Measurements from ENCODE around the gene DZIP1. TPM values are rescaled to one million over a fixed set of nuclear protein-coding genes. Genes with fewer than 3 reads are reported as not detected.

Gene DZIP1
- total RNA-seq, 1 donor, result not detected

GRCh38 chr13:95553581-95554385 is 90.7 kb downstream of the DZIP1 start:
- H3K27me3 ChIP-seq (ENCODE audit: insufficient read depth, low read length), result peaks cover 30% of the 10 kb centered on the region
- no peaks in the 10 kb centered on the region for H3K9me3 ChIP-seq (ENCODE audit: low read depth, low read length)
- H3K4me3 ChIP-seq (ENCODE audit: low read length), result no peak overlapping the region
- peaks cover 22% of the 10 kb centered on the region for H3K4me1 ChIP-seq (ENCODE audit: insufficient read depth, low read length)

DNA sequence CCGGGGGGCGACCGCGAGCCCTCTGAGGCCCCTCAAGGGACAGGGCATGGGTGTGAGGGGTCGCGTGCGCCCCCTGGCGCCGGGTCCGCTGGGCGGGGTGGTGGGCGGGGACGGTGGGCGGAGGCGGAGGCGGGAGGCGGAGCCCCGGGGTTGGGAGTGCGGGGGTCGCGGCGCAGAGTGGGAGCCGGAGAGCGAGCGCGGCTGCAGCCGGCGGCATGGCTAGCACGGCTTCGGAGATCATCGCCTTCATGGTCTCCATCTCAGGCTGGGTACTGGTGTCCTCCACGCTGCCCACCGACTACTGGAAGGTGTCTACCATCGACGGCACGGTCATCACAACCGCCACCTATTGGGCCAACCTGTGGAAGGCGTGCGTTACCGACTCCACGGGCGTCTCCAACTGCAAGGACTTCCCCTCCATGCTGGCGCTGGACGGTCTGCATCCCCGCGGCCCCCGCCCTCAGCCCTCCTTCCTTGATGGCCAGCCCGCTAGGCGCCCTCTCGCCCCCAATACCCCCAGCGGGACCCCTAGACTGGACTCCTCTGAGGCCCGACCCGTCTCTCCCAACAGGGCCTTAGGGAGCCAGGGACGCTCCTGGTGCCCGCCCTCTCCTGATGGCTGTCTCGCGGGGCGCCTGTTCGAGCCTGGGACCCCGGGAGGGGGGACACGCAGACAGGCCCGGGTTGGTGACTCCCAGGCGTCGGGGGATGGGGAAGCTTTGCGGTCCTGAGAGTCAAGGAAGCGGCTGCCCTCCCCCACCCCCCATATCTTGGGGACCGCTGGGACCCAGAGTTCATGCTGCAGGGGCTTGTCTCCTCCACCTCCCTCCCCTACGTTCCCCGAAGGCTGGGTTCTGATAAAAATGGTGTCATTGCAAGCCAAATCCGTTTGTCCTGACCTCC is 91.7 kb downstream of the DZIP1 start, which contains the start of gene CLDN10:
CLDN10 (plus strand) TSS at position 182 of the 903 bp plus-strand sequence; CDS start at position 216, 34 bp downstream.
- Histone ChIP-seq H3K9me3 (ENCODE audit: low read depth, low read length) (no peaks in the 10 kb centered on the region), H3K4me3 (ENCODE audit: low read length) (no peak within 1 kb of the TSS), H3K27me3 (ENCODE audit: insufficient read depth, low read length) (peaks cover 30% of the 10 kb centered on the region)

GRCh38 chr13:95552208-95552538 is 92.3 kb downstream of the DZIP1 start:
- Histone ChIP-seq H3K27me3 (ENCODE audit: insufficient read depth, low read length) (peaks cover 30% of the 10 kb centered on the region), H3K4me3 (ENCODE audit: low read length) (no peak overlapping the region), H3K4me1 (ENCODE audit: insufficient read depth, low read length) (peaks cover 22% of the 10 kb centered on the region), H3K9me3 (ENCODE audit: low read depth, low read length) (no peaks in the 10 kb centered on the region)

More for the DNA sequence above, 91.7 kb downstream of the DZIP1 start, which contains the start of gene CLDN10:
- peaks cover 22% of the 10 kb centered on the region for H3K4me1 ChIP-seq (ENCODE audit: insufficient read depth, low read length)

GRCh38 chr13:95547531-95548167 is 96.9 kb downstream of the DZIP1 start:
- peaks cover 12% of the 10 kb centered on the region for H3K27me3 ChIP-seq (ENCODE audit: insufficient read depth, low read length)
- H3K4me1 ChIP-seq (ENCODE audit: insufficient read depth, low read length), result peaks cover 2% of the 10 kb centered on the region
- no peaks in the 10 kb centered on the region for H3K9me3 ChIP-seq (ENCODE audit: low read depth, low read length)
- no peak overlapping the region for H3K4me3 ChIP-seq (ENCODE audit: low read length)

DNA sequence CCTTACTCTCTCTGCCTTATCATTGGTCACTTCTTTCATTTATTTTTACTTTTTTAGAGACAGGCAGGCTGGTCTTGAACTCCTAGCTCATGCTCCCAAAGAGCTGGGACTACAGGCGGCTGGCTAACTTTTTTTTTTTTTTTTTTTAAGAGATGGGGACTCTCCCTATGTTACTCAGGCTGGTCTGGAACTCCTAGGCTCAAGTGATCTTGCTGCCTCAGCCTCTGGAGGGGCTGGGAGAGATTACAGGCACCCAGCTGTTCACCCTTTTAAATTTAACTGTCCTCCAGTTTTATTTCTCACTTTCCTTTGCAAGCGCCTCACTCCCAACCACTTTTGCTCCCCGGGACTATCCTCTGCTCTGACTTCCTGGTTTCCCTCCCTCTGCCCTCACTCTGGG is 97.6 kb downstream of the DZIP1 start:
- Histone ChIP-seq H3K9me3 (ENCODE audit: low read depth, low read length) (no peaks in the 10 kb centered on the region), H3K4me3 (ENCODE audit: low read length) (no peak overlapping the region), H3K27me3 (ENCODE audit: insufficient read depth, low read length) (peaks cover 10% of the 10 kb centered on the region), H3K4me1 (ENCODE audit: insufficient read depth, low read length) (peaks cover 2% of the 10 kb centered on the region)

DNA sequence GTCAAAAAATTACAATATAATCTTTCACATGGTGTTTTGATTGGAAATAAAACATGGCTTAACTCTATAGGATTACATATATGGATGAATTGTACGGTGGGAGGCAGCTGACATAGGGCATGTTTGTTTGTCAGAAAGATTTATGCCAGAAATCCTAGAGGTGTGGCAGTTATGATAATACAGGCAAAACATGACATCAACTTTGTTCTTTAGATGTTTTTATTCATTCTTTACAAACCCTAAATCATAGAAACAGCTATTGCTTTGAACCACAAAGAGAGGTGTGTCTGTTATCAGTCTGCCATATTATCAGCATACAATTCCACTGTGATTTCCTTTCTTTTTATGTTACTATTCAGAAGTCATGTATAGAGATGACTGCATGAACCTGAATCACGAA is 100.2 kb downstream of the DZIP1 start:
- Histone ChIP-seq H3K4me1 (ENCODE audit: insufficient read depth, low read length) (peaks cover 11% of the 10 kb centered on the region), H3K27me3 (ENCODE audit: insufficient read depth, low read length) (no peaks in the 10 kb centered on the region), H3K9me3 (ENCODE audit: low read depth, low read length) (no peaks in the 10 kb centered on the region), H3K4me3 (ENCODE audit: low read length) (no peak overlapping the region)

- Histone ChIP-seq H3K4me3 (ENCODE audit: low read length) (no peak overlapping the region), H3K9me3 (ENCODE audit: low read depth, low read length) (no peaks in the 10 kb centered on the region), H3K27me3 (ENCODE audit: insufficient read depth, low read length) (no peaks in the 10 kb centered on the region), H3K4me1 (ENCODE audit: insufficient read depth, low read length) (peaks cover 11% of the 10 kb centered on the region)
These were observed 102.5 kb downstream of the DZIP1 start for GRCh38 chr13:95541911-95542474.

DNA sequence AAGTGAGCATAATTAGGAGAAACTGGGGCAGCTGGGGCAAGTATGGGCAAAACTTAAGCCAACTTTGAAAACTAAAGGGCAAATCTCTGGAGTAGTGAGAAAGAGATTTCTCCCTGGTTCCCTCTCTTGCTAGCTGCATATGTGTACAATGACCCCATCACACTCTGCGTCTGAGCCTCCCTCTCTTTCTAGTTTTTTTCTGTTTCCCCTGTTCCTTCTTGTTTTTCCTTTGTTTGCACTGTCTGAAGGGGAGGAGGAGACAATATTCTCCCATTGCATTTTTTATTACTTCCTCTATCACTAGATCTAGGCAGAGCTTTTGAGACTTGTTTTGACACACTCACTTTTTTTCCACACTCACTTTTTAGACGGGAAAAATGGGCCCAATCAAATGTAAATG is 103.2 kb downstream of the DZIP1 start:
- Histone ChIP-seq H3K4me3 (ENCODE audit: low read length) (no peak overlapping the region), H3K9me3 (ENCODE audit: low read depth, low read length) (no peaks in the 10 kb centered on the region), H3K27me3 (ENCODE audit: insufficient read depth, low read length) (no peaks in the 10 kb centered on the region), H3K4me1 (ENCODE audit: insufficient read depth, low read length) (peaks cover 11% of the 10 kb centered on the region)

- no peak overlapping the region for H3K4me3 ChIP-seq (ENCODE audit: low read length)
- no peaks in the 10 kb centered on the region for H3K27me3 ChIP-seq (ENCODE audit: insufficient read depth, low read length)
- H3K4me1 ChIP-seq (ENCODE audit: insufficient read depth, low read length), result peaks cover 11% of the 10 kb centered on the region
- no peaks in the 10 kb centered on the region for H3K9me3 ChIP-seq (ENCODE audit: low read depth, low read length)
These were observed 103.6 kb downstream of the DZIP1 start for GRCh38 chr13:95540888-95541287.

- Histone ChIP-seq H3K27me3 (ENCODE audit: insufficient read depth, low read length) (peaks cover 4% of the 10 kb centered on the region), H3K4me1 (ENCODE audit: insufficient read depth, low read length) (peaks cover 7% of the 10 kb centered on the region), H3K9me3 (ENCODE audit: low read depth, low read length) (no peaks in the 10 kb centered on the region), H3K4me3 (ENCODE audit: low read length) (no peak overlapping the region)
These were observed 107.8 kb downstream of the DZIP1 start for GRCh38 chr13:95536632-95537241.

DNA sequence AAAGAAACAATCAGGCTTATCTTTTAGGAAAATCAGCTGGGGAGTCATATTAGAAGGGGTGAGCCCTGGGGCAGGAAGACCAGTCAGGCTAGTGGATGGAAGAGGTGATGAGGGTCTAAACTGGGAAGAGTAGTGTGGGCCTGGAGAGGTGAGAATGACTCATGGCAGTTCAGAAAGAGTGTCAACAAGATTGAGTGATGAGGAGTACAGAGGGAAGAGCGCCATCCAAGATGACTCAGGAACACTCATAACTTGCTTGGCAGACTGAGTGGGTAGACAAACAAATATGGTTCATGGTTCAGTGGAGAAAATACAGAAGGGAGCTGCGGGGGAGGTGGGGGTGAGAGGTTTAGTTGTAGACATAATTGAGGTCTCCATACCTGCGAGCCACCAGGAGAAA is 109.3 kb downstream of the DZIP1 start:
- H3K9me3 ChIP-seq (ENCODE audit: low read depth, low read length), result no peaks in the 10 kb centered on the region
- no peak overlapping the region for H3K4me3 ChIP-seq (ENCODE audit: low read length)
- peaks cover 6% of the 10 kb centered on the region for H3K27me3 ChIP-seq (ENCODE audit: insufficient read depth, low read length)
- peaks cover 2% of the 10 kb centered on the region for H3K4me1 ChIP-seq (ENCODE audit: insufficient read depth, low read length)

GRCh38 chr13:95533545-95534160 is 110.9 kb downstream of the DZIP1 start:
- Histone ChIP-seq H3K9me3 (ENCODE audit: low read depth, low read length) (no peaks in the 10 kb centered on the region), H3K4me1 (ENCODE audit: insufficient read depth, low read length) (peaks cover 6% of the 10 kb centered on the region), H3K4me3 (ENCODE audit: low read length) (no peak overlapping the region)

DNA sequence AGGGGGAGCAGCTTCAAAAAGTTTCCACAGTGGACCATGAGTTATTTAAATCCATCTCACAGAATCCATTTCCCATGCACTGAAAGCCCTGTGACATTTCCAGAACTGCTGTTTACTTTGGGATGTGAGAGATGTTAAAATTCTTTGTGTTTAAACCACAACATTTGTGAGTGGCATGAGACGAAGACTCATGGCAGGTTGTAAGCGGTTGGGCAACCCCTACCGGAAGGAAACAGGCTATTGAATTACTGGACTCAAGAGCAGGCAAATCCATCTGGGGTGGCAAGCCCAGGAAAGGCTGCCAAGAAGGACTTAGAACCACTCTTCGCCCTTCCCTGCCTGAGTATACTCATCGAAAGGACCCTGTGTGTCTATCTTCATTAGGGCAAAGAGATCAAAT is 114.3 kb downstream of the DZIP1 start:
- Histone ChIP-seq H3K4me1 (ENCODE audit: insufficient read depth, low read length) (peaks cover 6% of the 10 kb centered on the region), H3K4me3 (ENCODE audit: low read length) (no peak overlapping the region), H3K9me3 (ENCODE audit: low read depth, low read length) (no peaks in the 10 kb centered on the region), H3K27me3 (ENCODE audit: insufficient read depth, low read length) (peaks cover 7% of the 10 kb centered on the region)

More at GRCh38 chr13:95533545-95534160, 110.9 kb downstream of the DZIP1 start:
- peaks cover 7% of the 10 kb centered on the region for H3K27me3 ChIP-seq (ENCODE audit: insufficient read depth, low read length)

Data from mononuclear cell (primary cell).